Neuronal stem cell (in vitro differentiated cells): Measurements from ENCODE around the gene PTGIS.

Experiments used
- DNase-seq: peaks from one replicate; pipeline ENCODE4 v3.0.0-alpha.2; 2013; ENCODE audit warnings: low spot score
- H2AFZ ChIP-seq: one replicate; pipeline ENCODE4 v1.6.1; 2013; ENCODE audit warnings: mild to moderate bottlenecking, low read length, inconsistent platforms
- H2AK5ac ChIP-seq: 2 replicates; pipeline ENCODE4 v1.6.1; 2013; ENCODE audit warnings: low read depth, mild to moderate bottlenecking, inconsistent platforms, low read length, moderate library complexity, mixed read lengths
- H2BK120ac ChIP-seq: 2 replicates; pipeline ENCODE4 v1.6.1; 2013; ENCODE audit warnings: low read depth, mild to moderate bottlenecking, inconsistent platforms, low read length, moderate library complexity, mixed read lengths
- H2BK12ac ChIP-seq: one replicate; pipeline ENCODE4 v1.6.1; 2013; ENCODE audit warnings: low read length, inconsistent platforms
- H2BK15ac ChIP-seq: 2 replicates; pipeline ENCODE4 v1.6.1; 2013; ENCODE audit warnings: mild to moderate bottlenecking, low read length, inconsistent platforms, mixed read lengths
- H2BK5ac ChIP-seq: one replicate; pipeline ENCODE4 v1.6.1; 2013; ENCODE audit warnings: inconsistent platforms, mild to moderate bottlenecking, low read length, moderate library complexity
- H3K14ac ChIP-seq: one replicate; pipeline ENCODE4 v1.6.1; 2013; ENCODE audit warnings: low read length, inconsistent platforms
- H3K18ac ChIP-seq: 2 replicates; pipeline ENCODE4 v1.6.1; 2013; ENCODE audit warnings: low read length, inconsistent platforms
- H3K23ac ChIP-seq: 2 replicates; pipeline ENCODE4 v1.6.1; 2013; ENCODE audit warnings: low read depth, mild to moderate bottlenecking, mixed read lengths, low read length, inconsistent platforms; ENCODE audit not compliant: poor library complexity
- H3K27ac ChIP-seq: replicated peaks from 3 replicates; pipeline ENCODE4 v1.5.1; 2013; ENCODE audit warnings: low read length, inconsistent platforms
- H3K27me3 ChIP-seq, 3 experiments: 2 replicates each; pipeline ENCODE4 v1.6.1; 2013; ENCODE audit warnings: low read length in 3 of 3, mild to moderate bottlenecking in 2 of 3, inconsistent platforms in 1 of 3, low read depth in 1 of 3, mixed read lengths in 1 of 3, moderate library complexity in 1 of 3; ENCODE audit not compliant: control insufficient read depth in 3 of 3, insufficient read depth in 3 of 3
- H3K36me3 ChIP-seq, 2 donors: replicated peaks in 1 of 2; 2 replicates each; pipeline ENCODE4 v1.6.1; 2013; ENCODE audit warnings: low read length in 2 of 2; ENCODE audit not compliant: control insufficient read depth in 2 of 2, insufficient read depth in 2 of 2
- H3K4ac ChIP-seq: 2 replicates; pipeline ENCODE4 v1.6.1; 2013; ENCODE audit warnings: inconsistent platforms, mild to moderate bottlenecking, low read length, moderate library complexity
- H3K4me1 ChIP-seq, 2 donors: 1 replicate in 1 of 2; 2 replicates in 1 of 2; pipeline ENCODE4 v1.6.1; 2013; ENCODE audit warnings: low read length in 2 of 2, low read depth in 1 of 2; ENCODE audit not compliant: control insufficient read depth in 2 of 2, insufficient read depth in 1 of 2
- H3K4me2 ChIP-seq: one replicate; pipeline ENCODE4 v1.6.1; 2013; ENCODE audit warnings: mild to moderate bottlenecking, low read length, inconsistent platforms; ENCODE audit not compliant: insufficient read depth, poor library complexity, severe bottlenecking
- H3K4me3 ChIP-seq, 2 donors: 2 replicates each; pipeline ENCODE4 v1.5.1; 2013; ENCODE audit warnings: low read length in 2 of 2, mild to moderate bottlenecking in 2 of 2, inconsistent platforms in 1 of 2, moderate library complexity in 1 of 2
- H3K79me1 ChIP-seq: one replicate; pipeline ENCODE4 v1.6.1; 2013; ENCODE audit warnings: low read depth, mild to moderate bottlenecking, inconsistent platforms, low read length, moderate library complexity
- H3K9ac ChIP-seq: one replicate; pipeline ENCODE4 v1.6.1; 2013; ENCODE audit warnings: mild to moderate bottlenecking, low read depth, low read length, inconsistent platforms; ENCODE audit not compliant: poor library complexity
- H3K9me3 ChIP-seq, 2 donors: replicated peaks in 1 of 2; 2 replicates each; pipeline versions ENCODE3 to v1.6.1; 2013; ENCODE audit warnings: low read length in 2 of 2, mild to moderate bottlenecking in 2 of 2, inconsistent platforms in 1 of 2, low read depth in 1 of 2, mixed read lengths in 1 of 2, moderate library complexity in 1 of 2; ENCODE audit not compliant: control insufficient read depth in 2 of 2, insufficient read depth in 1 of 2
- H4K8ac ChIP-seq: one replicate; pipeline ENCODE4 v1.6.1; 2013; ENCODE audit warnings: low read depth, mild to moderate bottlenecking, inconsistent platforms, low read length, moderate library complexity
- H4K91ac ChIP-seq: one replicate; pipeline ENCODE4 v1.6.1; 2013; ENCODE audit warnings: low read length, low read depth, mild to moderate bottlenecking, inconsistent platforms; ENCODE audit not compliant: poor library complexity
- WGBS, 2 donors: extraction: QIAGEN DNeasy Blood & Tissue Kit; methylation state at CpG; one replicate each; pipeline ENCODE4 v1.1.7; 2013; ENCODE audit warnings: missing lambda C conversion rate in 2 of 2, mixed read lengths in 1 of 2; ENCODE audit not compliant: insufficient read length in 2 of 2, insufficient replicate concordance in 1 of 2; ENCODE audit errors: extremely low coverage in 2 of 2; 5-methylcytosine and 5-hydroxymethylcytosine counted together

PTGIS gene

DNA sequence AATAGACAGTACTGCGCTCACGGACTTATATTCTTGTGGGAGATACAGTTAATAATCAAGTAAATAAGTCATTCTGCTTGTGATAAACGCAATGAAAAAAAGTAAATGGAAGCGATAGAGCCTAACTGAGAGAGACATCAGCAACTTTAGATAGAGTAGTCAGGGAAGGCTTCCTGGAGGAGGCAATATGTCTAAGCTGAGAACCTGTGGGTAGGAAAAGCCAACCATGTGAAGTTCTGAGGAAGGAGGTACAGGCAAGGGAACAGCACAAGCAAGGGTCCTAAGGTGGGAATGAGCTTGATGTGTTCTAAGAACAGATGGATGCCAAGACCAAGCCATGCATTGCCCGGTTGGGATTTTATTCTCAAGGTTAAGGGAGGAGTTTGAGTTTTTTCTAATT is 78.2 kb downstream of the PTGIS start:
- no peaks in the 10 kb centered on the region for H3K79me1 ChIP-seq
- no peak overlapping the region for H3K4ac ChIP-seq
- no peak for DNase-seq
- no peaks in the 10 kb centered on the region for H3K4me1 ChIP-seq
- H3K4me2 ChIP-seq = no peak overlapping the region
- no peak overlapping the region for H3K9ac ChIP-seq
- no peak overlapping the region for H3K14ac ChIP-seq
- H2BK15ac ChIP-seq = no peak overlapping the region
- H4K91ac ChIP-seq = no peak overlapping the region
- no peak overlapping the region for H3K27ac ChIP-seq
- H3K18ac ChIP-seq = no peak overlapping the region
- no peak overlapping the region for H3K4me3 ChIP-seq
- H2BK12ac ChIP-seq = no peak overlapping the region
- H3K9me3 ChIP-seq = peaks cover 0 to 2% of the 10 kb centered on the region in 2 donors
- H2BK120ac ChIP-seq = no peak overlapping the region
- no CpG with 5 or more reads among the region's 5 CpGs for WGBS, 2 donors
- H2AK5ac ChIP-seq = no peak overlapping the region
- no peak overlapping the region for H2AFZ ChIP-seq
- H2BK5ac ChIP-seq = no peak overlapping the region
- peaks cover 0 to 17% (median 0%) of the 10 kb centered on the region in 3 experiments for H3K27me3 ChIP-seq
- H4K8ac ChIP-seq = no peak overlapping the region
- H3K36me3 ChIP-seq = no peaks in the 10 kb centered on the region
- no peak overlapping the region for H3K23ac ChIP-seq

DNA sequence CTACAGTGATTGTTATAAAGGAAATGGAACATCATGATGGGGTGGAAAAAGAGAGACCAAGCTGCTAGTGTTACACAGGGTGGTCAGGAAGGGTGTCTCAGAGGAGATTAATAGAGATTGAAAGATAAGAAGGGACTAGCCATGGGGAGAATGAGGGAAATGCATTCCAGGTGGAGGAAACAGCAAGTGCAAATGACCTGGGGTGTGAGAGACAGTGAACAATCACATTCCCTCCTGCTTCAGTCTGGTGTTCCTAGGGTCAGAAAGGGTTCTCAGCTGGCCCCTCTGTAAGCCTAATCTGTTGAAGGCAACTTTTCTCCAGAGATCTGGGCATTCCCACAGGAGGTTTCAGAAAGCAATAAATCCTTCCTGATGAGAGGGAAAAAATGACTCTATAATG is 81.9 kb downstream of the PTGIS start:
- H3K4ac ChIP-seq = no peak overlapping the region
- no peak overlapping the region for H2BK120ac ChIP-seq
- H4K91ac ChIP-seq = no peak overlapping the region
- H2AFZ ChIP-seq = no peak overlapping the region
- H3K18ac ChIP-seq = no peak overlapping the region
- no peaks in the 10 kb centered on the region for H3K9me3 ChIP-seq
- H3K14ac ChIP-seq = no peak overlapping the region
- H3K27me3 ChIP-seq = peaks cover 0 to 17% (median 14%) of the 10 kb centered on the region in 3 experiments
- DNase-seq = no peak
- no peaks in the 10 kb centered on the region for H3K36me3 ChIP-seq
- H2AK5ac ChIP-seq = no peak overlapping the region
- no peak overlapping the region for H3K27ac ChIP-seq
- H3K9ac ChIP-seq = no peak overlapping the region
- H4K8ac ChIP-seq = no peak overlapping the region
- H3K4me1 ChIP-seq = peaks cover 0 to 2% of the 10 kb centered on the region in 2 donors
- H3K4me2 ChIP-seq = no peak overlapping the region
- no peak overlapping the region for H3K4me3 ChIP-seq
- H3K79me1 ChIP-seq = peaks cover 3% of the 10 kb centered on the region
- H2BK12ac ChIP-seq = no peak overlapping the region
- H2BK15ac ChIP-seq = no peak overlapping the region
- no peak overlapping the region for H3K23ac ChIP-seq
- H2BK5ac ChIP-seq = no peak overlapping the region

- Histone ChIP-seq H3K14ac (no peak overlapping the region), H3K4me2 (no peak overlapping the region), H3K79me1 (peaks cover 3% of the 10 kb centered on the region), H2AFZ (no peak overlapping the region), H2BK12ac (no peak overlapping the region), H3K4me3 (no peak overlapping the region), H2BK15ac (no peak overlapping the region), H3K23ac (no peak overlapping the region), H4K8ac (no peak overlapping the region), H3K4me1 (peaks cover 0 to 2% of the 10 kb centered on the region in 2 donors), H3K4ac (no peak overlapping the region), H2AK5ac (no peak overlapping the region), H3K27ac (no peak overlapping the region), H2BK5ac (no peak overlapping the region), H3K9me3 (no peaks in the 10 kb centered on the region), H3K18ac (no peak overlapping the region), H2BK120ac (no peak overlapping the region), H3K27me3 (peaks cover 0 to 17% (median 14%) of the 10 kb centered on the region in 3 experiments), H3K9ac (no peak overlapping the region), H4K91ac (no peak overlapping the region), H3K36me3 (no peaks in the 10 kb centered on the region)
- no CpG with 5 or more reads among the region's 1 CpG for WGBS, 2 donors
- no peak for DNase-seq
Measured at GRCh38 chr20:49485563-49485962, 82.4 kb downstream of the PTGIS start.

DNA sequence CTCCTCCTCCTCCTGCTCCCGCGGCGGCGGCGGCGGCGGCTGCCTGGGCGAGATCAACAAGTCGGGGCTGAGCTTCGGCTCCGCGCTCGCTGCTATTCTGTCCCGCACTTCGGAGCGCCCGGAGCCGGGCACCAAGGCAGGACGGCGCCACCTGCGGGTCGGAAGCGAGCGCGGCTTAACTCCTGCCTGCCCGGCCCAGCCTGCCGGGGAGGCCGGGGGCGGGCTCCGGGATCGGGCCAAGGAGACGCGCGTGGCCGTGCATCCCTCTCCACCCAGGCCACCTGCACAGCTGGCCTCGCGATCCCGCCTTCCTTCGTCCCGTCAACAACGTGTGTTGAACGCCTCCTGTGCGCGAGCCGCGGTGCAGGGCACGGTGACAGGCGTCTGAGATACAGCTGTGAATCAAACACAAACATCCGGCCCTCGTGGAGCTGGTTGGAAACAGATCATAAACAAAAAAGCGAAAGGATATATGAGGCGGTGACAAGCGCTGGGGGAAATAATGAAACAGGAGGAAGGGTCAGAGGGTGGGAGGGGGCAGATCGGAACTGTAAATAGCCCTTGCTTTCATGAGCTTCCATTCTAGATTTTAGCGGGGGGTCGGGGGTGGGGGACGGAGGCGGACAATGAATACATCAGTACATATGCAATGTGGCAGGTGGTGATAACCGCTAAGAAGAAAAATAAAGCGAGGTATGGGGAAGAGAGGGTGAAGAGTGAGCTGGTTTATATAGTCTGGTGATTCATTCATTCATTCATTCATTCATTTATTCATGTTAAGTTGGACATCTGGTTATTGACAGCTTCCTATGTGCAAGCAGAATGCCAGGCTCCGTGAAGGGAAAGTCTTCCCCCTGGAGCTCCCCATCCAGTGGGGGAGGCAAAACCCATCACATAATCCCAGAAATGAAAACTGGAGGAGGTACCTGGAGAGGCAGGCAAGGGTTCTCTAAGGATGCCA is 83.5 kb downstream of the PTGIS start:
- Histone ChIP-seq H2AK5ac (no peak overlapping the region), H3K18ac (peak overlapping the region; percentile 69), H3K4ac (no peak overlapping the region), H2BK5ac (no peak overlapping the region), H2BK12ac (no peak overlapping the region), H2BK120ac (no peak overlapping the region), H3K27me3 (peaks cover 0 to 17% (median 14%) of the 10 kb centered on the region in 3 experiments), H3K9me3 (no peaks in the 10 kb centered on the region), H3K23ac (peak overlapping the region; percentile 60), H3K4me2 (peak overlapping the region; percentile 97), H3K9ac (peak overlapping the region; percentile 84), H2BK15ac (no peak overlapping the region), H4K8ac (no peak overlapping the region), H3K4me3 (peak overlapping the region; percentile 52 to 81), H3K4me1 (peaks cover 0 to 2% of the 10 kb centered on the region in 2 donors), H3K36me3 (no peaks in the 10 kb centered on the region), H2AFZ (peak overlapping the region; percentile 92), H3K27ac (no peak overlapping the region), H3K14ac (no peak overlapping the region), H4K91ac (no peak overlapping the region), H3K79me1 (peaks cover 3% of the 10 kb centered on the region)
- no CpG with 5 or more reads among the region's 61 CpGs for WGBS, 2 donors
- peak; percentile 84 for DNase-seq
